GM12892 (cell line): ENCODE data around the gene GDF9.

Experiments
- POLR2A ChIP-seq: IDR thresholded peaks from 2 replicates; pipeline ENCODE4 v1.6.1; 2011; ENCODE audit warnings: low read depth, low read length, control low read depth
- POLR2AphosphoS5 ChIP-seq: IDR thresholded peaks from 2 replicates; pipeline ENCODE4 v1.6.1; 2011; ENCODE audit warnings: low read depth, low read length, control low read depth

GRCh38 chr5:132915681-132916080, 49.4 kb upstream of the GDF9 start:
- TF ChIP-seq POLR2AphosphoS5, result no peak
- TF ChIP-seq POLR2A, result no peak
